AG09309 (cell line): ENCODE measurements around the gene GSK3B.
A peak's percentile ranks its signal among the peaks of the same experiment; 100 is the strongest.

ENCODE experiments used
- DNase-seq: peaks from one replicate; pipeline ENCODE4 v3.0.0-alpha.2; 2010; ENCODE audit warnings: low read depth
- H3K4me3 ChIP-seq: 2 replicates; pipeline ENCODE4 v1.5.1; 2011; ENCODE audit warnings: mild to moderate bottlenecking, low read depth, low read length, moderate library complexity; ENCODE audit not compliant: control insufficient read depth
- CTCF ChIP-seq: IDR thresholded peaks from 2 replicates; pipeline ENCODE4 v1.5.1; 2011; ENCODE audit warnings: mild to moderate bottlenecking, low read depth, low read length, inconsistent platforms; ENCODE audit not compliant: insufficient read depth, control insufficient read depth; ENCODE audit errors: missing control alignments

The GSK3B gene

GRCh38 chr3:119841808-119842471, 252.3 kb downstream of the GSK3B start:
- no peak for DNase-seq
- no peak overlapping the region for H3K4me3 ChIP-seq

GRCh38 chr3:119835556-119835955, 258.7 kb downstream of the GSK3B start:
- H3K4me3 ChIP-seq: no peak overlapping the region
- TF ChIP-seq CTCF: no peak
- no peak for DNase-seq

More at GRCh38 chr3:119841808-119842471, 252.3 kb downstream of the GSK3B start:
- TF ChIP-seq CTCF: no peak

GRCh38 chr3:119834754-119835370, 259.4 kb downstream of the GSK3B start:
- no peak for TF ChIP-seq CTCF
- no peak for DNase-seq
- no peak overlapping the region for H3K4me3 ChIP-seq

- no peak overlapping the region for H3K4me3 ChIP-seq
- no peak for DNase-seq
- no peak for TF ChIP-seq CTCF
These were observed 262.3 kb downstream of the GSK3B start for GRCh38 chr3:119831941-119832371.

GRCh38 chr3:119831022-119831421, 263.2 kb downstream of the GSK3B start:
- H3K4me3 ChIP-seq: no peak overlapping the region
- TF ChIP-seq CTCF: peak; percentile 14
- DNase-seq: no peak

GRCh38 chr3:119829420-119829819, 264.8 kb downstream of the GSK3B start:
- H3K4me3 ChIP-seq: no peak overlapping the region
- no peak for TF ChIP-seq CTCF
- DNase-seq: no peak
